Coronary artery (tissue), 2 donors: Measurements from ENCODE around the gene GNG8.
A peak's percentile ranks its signal among the peaks of the same experiment; 100 is the strongest.

Experiments
- DNase-seq: peaks from one replicate; pipeline ENCODE4 v3.0.0-alpha.2; 2017; ENCODE audit warnings: low spot score
- H3K27ac ChIP-seq, 2 donors: fragments of 200-600 bp; sonication (generic); one replicate each; pipeline ENCODE4 v1.5.1; 2016 to 2019
- H3K4me3 ChIP-seq: fragments of 200-600 bp; sonication (generic); 2 replicates; pipeline ENCODE4 v1.5.1; 2016; ENCODE audit warnings: mild to moderate bottlenecking, moderate library complexity
- CTCF ChIP-seq: fragments of 200-600 bp; sonication (generic); IDR thresholded peaks from one replicate; pipeline ENCODE4 v1.5.1; 2019; ENCODE audit warnings: antibody characterized with exemption

GNG8 gene

GRCh38 chr19:46607448-46607841 lies 28.6 kb downstream of the GNG8 start:
- Histone ChIP-seq H3K4me3 (no peak overlapping the region), H3K27ac (peak overlapping the region in 1 of 2 donors; percentile 98)
- DNase-seq, result no peak
- no peak for TF ChIP-seq CTCF

DNA sequence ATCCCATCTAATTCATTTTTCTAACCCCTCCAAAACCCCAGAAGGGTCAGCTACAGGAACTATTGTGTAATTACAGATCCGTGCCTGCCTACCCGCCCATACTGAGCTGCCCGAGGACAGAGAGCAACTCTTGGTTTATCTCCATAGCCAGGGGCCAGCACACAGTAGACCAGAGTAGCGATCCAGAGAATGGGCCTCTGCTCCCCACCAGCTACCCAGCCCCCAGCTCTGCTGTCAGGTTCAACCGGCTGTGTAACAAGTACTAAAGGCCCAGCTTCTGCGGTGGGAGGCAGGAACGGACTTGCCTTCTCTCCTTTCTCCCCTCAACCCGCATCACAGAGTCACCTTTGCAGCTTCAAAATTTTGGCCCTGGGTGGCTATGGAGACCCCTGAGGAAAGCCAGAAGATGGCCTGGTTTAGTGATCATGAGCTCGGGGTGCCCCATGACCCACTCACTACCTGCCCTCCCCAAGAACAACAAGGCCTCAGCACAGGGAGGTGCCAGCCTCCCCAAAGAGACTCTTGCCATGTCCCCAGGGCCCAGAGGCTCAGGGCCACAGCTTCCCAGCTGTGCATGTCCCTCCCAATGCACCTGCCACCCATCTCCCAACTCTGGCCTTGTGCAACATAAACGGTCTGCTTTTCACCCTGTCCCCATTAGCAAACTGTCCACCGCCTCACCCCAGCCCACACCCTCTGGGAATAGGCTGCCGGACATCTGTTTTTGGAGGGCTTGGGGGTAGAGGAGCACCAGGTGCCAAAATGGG lies 29.1 kb downstream of the GNG8 start:
- DNase-seq, result no peak
- peak overlapping the region; percentile 98 to 99 for H3K27ac ChIP-seq

DNA sequence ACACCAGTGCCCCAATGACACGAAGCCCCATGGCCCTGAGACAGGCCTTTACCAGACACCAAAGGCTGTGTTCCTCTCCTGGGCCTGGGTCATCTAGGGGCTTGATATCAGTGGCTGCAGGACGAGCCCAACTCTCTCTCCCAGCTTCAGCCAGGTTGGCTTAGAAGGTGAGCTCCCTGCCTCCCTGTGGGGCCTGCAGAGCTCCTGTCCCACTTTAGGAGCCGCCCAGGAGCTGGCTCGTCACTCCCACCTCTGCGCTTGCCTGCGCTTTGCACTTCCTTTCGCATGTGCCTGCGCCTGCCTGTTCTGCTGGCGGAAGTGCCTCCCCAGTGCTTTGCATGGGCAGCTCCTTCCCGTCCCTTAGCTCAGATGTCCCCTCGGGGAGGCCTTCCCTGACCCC lies 30.0 kb downstream of the GNG8 start:
- Histone ChIP-seq H3K27ac (peak overlapping the region; percentile 98 to 99), H3K4me3 (peak overlapping the region; percentile 58)
- TF ChIP-seq CTCF, result no peak
- DNase-seq, result no peak

More for the DNA sequence above, 29.1 kb downstream of the GNG8 start:
- no peak overlapping the region for H3K4me3 ChIP-seq
- TF ChIP-seq CTCF, result no peak

DNA sequence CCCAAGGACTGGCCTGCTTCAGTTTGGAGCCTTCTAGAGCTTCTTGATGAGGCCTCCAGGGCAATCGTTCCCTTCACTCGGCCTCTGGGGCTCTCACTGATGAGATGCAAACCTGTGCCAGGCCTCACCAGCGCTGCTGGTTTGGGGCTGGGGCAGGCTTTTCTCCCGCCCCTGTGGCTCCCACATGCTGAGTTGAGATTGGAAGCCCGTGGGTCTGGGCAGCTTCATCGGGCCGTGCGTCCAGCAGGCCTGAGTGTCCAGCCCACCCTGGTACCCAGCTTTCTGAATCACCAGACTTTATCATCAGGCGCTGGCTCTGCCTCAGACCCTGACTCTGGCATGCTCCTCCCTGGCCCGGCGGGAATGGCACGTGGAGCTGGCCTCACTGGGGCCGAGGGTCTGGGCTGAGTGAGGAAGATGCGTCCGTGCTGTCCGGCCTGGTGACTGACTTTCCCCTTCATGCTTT lies 30.6 kb downstream of the GNG8 start:
- Histone ChIP-seq H3K4me3 (peak overlapping the region; percentile 58), H3K27ac (peak overlapping the region; percentile 98 to 99)
- DNase-seq, result peak; percentile 76
- TF ChIP-seq CTCF, result no peak

DNA sequence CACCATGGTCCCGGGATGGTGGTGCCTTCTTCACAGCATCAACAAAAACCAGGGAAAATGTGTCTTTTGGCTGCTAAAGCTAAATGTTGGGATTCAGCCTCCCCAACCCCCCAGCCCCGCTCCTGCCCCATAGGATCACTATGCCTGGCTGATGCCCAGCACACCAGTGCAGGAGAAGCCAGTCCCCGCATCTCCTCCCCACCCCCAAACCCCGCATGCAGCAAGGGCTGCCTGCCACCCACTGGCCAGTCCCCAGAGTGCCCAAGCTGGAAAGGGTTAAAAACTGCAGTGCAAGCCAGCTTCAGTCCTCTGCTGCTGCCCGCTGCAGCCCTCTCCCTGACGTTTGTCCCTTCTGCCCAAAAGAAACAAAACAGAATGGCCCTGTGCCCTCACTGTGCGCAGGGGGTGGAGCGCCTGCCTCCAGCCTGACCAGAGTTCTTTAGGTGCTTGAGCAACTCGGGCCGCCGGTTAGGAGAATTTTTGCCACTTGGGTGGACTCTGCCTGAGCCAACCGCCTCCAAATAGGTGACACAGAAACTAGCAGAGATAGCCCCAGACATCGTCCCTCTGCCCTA lies 31.1 kb downstream of the GNG8 start:
- Histone ChIP-seq H3K27ac (peak overlapping the region; percentile 98 to 99), H3K4me3 (peak overlapping the region; percentile 58)
- TF ChIP-seq CTCF, result no peak
- DNase-seq, result peak; percentile 91

DNA sequence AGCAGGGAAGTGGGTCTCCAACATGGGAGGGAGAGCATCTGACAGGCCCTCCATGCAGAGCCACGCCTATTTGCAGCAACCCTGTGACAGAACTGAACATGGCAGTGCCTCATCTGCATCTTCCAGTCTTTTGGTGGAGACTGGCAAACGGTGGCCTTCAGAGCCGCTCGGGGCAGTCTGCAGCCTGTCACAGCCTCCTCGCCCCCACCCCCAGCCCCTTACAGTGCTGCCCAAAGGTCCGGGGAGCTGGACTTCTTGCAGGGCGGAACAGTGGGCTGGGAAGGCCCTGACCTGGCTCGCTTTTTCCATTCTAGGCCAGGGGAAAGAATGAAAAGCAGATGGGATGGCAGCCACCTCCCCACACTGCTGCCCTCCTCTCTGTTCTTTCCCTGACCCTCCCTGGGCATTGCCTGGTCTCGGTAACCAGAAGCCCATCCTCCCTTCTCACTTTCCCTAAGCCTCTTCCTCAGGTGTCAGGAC lies 32.2 kb downstream of the GNG8 start:
- H3K27ac ChIP-seq, result peak overlapping the region; percentile 98 to 99
- peak overlapping the region; percentile 99 for H3K4me3 ChIP-seq
- DNase-seq, result peak; percentile 73
- TF ChIP-seq CTCF, result no peak

DNA sequence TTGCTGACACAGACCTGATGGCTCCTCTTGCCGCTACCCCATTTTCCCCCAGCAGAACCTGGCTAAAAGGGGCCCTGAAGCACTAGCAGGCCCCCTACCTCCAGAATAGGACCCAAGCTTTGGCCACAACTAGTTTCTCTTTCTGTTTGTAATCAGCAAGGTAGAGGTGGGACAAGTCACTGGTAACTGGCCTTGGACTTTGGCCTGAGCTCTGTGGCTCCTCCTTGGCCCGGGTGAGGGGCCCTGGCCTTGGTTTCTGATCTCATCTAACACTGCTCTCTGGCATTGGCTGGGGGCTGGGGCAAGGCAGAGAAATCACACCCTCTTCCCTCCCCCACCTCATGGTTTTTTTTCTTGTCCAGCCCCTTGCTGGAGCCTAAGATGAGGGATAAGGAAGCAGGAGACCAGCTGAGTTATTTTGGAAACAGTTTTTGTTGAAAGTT lies 32.8 kb downstream of the GNG8 start:
- no peak for DNase-seq
- Histone ChIP-seq H3K4me3 (peak overlapping the region; percentile 99), H3K27ac (peak overlapping the region; percentile 98 to 99)
- TF ChIP-seq CTCF, result no peak
